T-helper 1 cell treated with Interleukin-12 subunit alpha and Interleukin-12 subunit beta and Interleukin-4 antibody, amounts not matched to agents 30 ng/mL and 1 ng/mL, for 36 hours (primary cell): Measurements from ENCODE around the gene CSF2RB. TPM values are rescaled to one million over a fixed set of nuclear protein-coding genes. Genes with fewer than 3 reads are reported as not detected.

Experiments
- intact Hi-C: fragments of 100-400 bp; cut with micrococcal nuclease; formaldehyde crosslinking; loops from one replicate; pipeline ENCODE4 v1.15.1; 2024
- total RNA-seq: library from RNA; stranded (reverse); gene quantifications from 2 replicates; pipeline ENCODE4 v1.2.3, GENCODE V29; 2022

CSF2RB gene
- 37.5 and 40.1 TPM in 2 replicates for total RNA-seq

GRCh38 chr22:36913427-36914389, at the start of gene CSF2RB:
Gene CSF2RB (plus strand): TSS chr22:36913628. CDS start chr22:36922208, 8,580 bp downstream.
- intact Hi-C loops: loop anchor here (2.0 kb wide), 1 partner anchor 41 kb away; no protein-coding TSS in a partner anchor

GRCh38 chr22:36863979-36864378, 49.4 kb upstream of the CSF2RB start:
- intact Hi-C loops: loop anchor here (5.0 kb wide), 1 partner anchor 38 kb away; no protein-coding TSS in a partner anchor

- intact Hi-C loops: loop anchor here (5.0 kb wide), 1 partner anchor 38 kb away; no protein-coding TSS in a partner anchor
Measured at GRCh38 chr22:36864454-36865215, 48.8 kb upstream of the CSF2RB start.

GRCh38 chr22:36865346-36865745, 48.1 kb upstream of the CSF2RB start:
- intact Hi-C loops: no loop called here

GRCh38 chr22:36867695-36868094, 45.7 kb upstream of the CSF2RB start:
- intact Hi-C loops: no loop called here

- intact Hi-C loops: no loop called here
Measured at GRCh38 chr22:36868546-36869181, 44.8 kb upstream of the CSF2RB start.

GRCh38 chr22:36870250-36870649, 43.2 kb upstream of the CSF2RB start:
- intact Hi-C loops: no loop called here

- intact Hi-C loops: loop anchor here (2.0 kb wide), 1 partner anchor 43 kb away; no protein-coding TSS in a partner anchor
Measured at GRCh38 chr22:36871669-36872081, 41.8 kb upstream of the CSF2RB start.

GRCh38 chr22:36872084-36872483, 41.3 kb upstream of the CSF2RB start:
- intact Hi-C loops: loop anchor here (2.0 kb wide), 1 partner anchor 43 kb away; no protein-coding TSS in a partner anchor

- intact Hi-C loops: loop anchor here (1.0 to 2.0 kb wide), 3 partner anchors 12 to 105 kb away; partner anchors contain the start of gene NCF4
Measured at GRCh38 chr22:36872866-36873498, 40.4 kb upstream of the CSF2RB start.

- intact Hi-C loops: loop anchor here (1.0 to 2.0 kb wide), 3 partner anchors 12 to 105 kb away; partner anchors contain the start of gene NCF4
Measured at GRCh38 chr22:36873614-36874308, 39.7 kb upstream of the CSF2RB start.

- intact Hi-C loops: no loop called here
Measured at GRCh38 chr22:36874309-36874696, 39.1 kb upstream of the CSF2RB start.

- intact Hi-C loops: no loop called here
Measured at GRCh38 chr22:36874736-36875135, 38.7 kb upstream of the CSF2RB start.

GRCh38 chr22:36875741-36876140, 37.7 kb upstream of the CSF2RB start:
- intact Hi-C loops: no loop called here

- intact Hi-C loops: no loop called here
Measured at GRCh38 chr22:36879775-36880174, 33.7 kb upstream of the CSF2RB start.

- intact Hi-C loops: no loop called here
Measured at GRCh38 chr22:36881504-36882245, 31.8 kb upstream of the CSF2RB start.

- intact Hi-C loops: no loop called here
Measured at GRCh38 chr22:36884349-36885158, 28.9 kb upstream of the CSF2RB start.

GRCh38 chr22:36885474-36885873, 28.0 kb upstream of the CSF2RB start:
- intact Hi-C loops: no loop called here
